HTERT RPE-1 (cell line): ENCODE results near the gene ATF5.

Source experiments
- in situ Hi-C: fragments of 300-500 bp; cut with MboI; formaldehyde crosslinking; loops from 4 replicates; pipeline ENCODE4 v1.14.3; 2020; ENCODE audit warnings: low sequenced_read_pairs

The ATF5 gene

DNA sequence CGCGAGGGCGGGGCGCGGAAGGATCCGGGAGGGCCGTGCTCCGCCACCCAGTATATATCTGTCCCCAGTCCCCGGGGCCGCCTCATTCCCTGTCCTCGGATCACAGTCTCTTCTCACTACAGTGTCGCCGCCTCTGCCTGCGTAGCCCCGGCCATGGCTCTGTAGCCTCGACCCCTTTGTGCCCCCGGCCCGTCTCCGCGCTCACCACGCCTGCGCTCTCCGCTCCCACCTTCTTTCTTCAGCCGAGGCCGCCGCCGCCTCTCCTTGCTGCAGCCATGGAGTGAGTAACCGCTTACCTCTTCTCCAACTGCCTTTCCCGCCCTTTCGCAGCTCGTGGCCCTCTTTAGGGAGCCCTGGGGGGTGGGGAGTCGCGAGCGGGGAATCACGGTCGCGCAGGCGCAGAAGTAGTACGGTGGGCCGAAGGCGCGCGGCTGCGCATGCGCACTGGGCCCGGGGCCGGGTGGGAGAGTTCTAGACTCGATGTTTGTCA, at the start of gene ATF5, which contains the start of gene NUP62:
ATF5 (plus strand) TSS at position 85 of the 490 bp plus-strand sequence. CDS start 1,646 bp downstream, outside the sequence.
NUP62 (minus strand) TSS at position 384 of the 490 bp plus-strand sequence. CDS start 19,697 bp downstream, outside the sequence.
- in situ Hi-C loops: no loop called here

DNA sequence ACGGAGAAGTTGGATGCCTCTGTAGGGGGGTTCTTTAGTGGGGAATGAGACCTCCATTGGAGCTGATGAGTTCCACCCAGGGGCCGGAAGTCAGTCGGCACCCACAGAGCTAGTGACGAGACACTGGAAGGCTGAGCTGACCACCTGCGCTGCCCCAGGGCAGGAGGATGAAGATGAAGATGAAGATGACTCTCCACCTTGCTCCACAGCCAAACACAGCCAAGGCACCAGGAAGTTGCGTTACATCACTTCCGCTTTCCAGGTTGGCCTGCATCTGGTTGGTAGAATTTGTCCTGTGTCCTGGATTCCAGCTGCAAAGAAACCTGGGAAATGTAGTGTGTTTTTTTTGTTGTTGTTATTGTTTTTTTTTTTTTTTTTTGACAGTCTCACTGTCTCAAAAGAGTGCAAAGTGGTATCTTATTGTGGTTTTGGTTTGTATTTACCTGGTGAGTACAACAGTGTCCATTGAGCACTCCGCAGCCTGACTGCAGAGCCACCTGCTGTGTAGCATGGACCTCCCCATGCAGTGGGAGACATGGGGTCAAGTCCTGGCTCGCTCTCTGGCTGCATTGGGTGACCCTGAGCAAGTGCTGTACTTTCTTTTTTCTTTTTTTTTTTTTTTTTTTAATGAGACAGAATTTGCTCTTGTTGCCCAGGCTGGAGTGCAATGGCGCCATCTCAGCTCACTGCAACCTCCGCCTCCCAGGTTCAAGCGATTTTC, 49.6 kb upstream of the ATF5 start:
- in situ Hi-C loops: no loop called here

- in situ Hi-C loops: no loop called here
These were observed 48.7 kb upstream of the ATF5 start for GRCh38 chr19:49880162-49880869.

DNA sequence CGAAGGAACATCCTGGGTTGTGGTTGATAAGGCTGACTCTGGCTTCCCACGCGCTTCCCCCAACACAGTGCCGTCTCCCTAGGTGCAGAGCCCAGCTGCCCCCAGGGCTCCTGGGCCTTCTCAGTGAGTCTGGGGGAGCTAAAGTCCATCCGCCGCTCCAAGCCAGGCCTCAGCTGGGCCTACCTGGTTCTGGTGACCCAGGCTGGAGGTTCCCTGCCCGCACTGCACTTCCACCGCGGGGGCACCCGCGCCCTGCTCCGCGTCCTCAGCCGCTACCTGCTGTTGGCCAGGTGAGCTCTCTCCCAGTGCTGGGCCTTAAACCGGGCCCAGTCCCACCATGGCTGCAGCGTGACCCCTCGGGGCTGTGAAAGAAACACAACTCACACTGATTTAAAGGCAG, 47.8 kb upstream of the ATF5 start:
- in situ Hi-C loops: no loop called here

- in situ Hi-C loops: no loop called here
These were observed 47.2 kb upstream of the ATF5 start for GRCh38 chr19:49881672-49882394.

DNA sequence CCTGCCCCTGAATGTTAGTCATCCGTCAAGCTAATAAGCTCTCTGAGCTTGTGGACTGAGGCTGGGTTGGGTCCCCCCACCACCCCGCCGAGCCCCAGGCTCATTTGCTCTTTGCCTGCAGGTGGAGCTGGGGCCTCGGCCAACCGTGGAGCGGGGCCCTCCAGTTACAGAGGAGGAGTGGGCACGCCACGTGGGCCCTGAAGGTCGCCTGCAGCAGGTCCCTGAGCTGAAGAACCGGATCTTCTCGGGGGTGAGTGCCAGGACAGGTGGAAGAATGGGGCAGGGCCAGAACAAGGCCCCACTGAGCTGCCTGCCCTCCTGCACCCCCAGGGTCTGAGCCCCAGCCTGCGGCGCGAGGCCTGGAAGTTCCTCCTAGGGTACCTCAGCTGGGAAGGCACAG, 46.4 kb upstream of the ATF5 start:
- in situ Hi-C loops: no loop called here

GRCh38 chr19:49883094-49883493, 45.9 kb upstream of the ATF5 start:
- in situ Hi-C loops: no loop called here

DNA sequence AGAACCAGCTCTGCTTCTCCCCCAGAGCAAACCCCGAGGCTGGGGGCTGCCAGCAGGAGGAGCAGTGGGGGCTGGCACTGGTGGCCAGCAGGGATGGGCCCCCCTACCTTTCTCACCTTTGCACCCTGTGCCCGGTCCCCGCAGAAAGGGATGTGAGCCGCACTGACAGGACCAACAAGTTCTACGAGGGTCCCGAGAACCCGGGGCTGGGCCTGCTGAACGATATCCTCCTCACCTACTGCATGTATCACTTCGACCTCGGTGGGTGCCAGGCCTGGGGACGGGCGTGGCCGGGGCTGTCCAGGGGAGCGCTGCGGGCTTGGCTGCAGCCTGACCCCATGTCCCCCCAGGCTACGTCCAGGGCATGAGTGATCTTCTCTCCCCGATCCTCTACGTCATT, 44.9 kb upstream of the ATF5 start:
- in situ Hi-C loops: no loop called here

DNA sequence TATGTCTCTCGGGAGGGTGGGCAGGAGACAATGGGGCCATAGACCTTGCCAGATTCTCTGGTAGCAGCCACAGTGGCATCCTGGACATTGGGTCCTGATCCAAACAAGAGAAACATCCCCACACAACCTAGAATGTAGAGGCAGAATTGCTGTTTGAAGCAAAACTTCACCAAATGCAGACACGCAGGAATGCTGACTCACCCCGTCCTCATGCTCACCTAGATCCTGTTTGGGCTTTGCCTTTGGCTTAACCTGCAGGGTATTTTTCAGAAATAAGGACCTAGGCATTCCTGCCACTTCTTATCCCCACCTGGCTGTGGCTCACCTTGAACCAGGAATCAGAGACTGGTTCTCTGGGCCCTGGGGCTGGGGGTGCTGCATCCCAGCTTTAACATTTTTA, 44.2 kb upstream of the ATF5 start:
- in situ Hi-C loops: no loop called here

GRCh38 chr19:49887037-49887664, 41.9 kb upstream of the ATF5 start:
- in situ Hi-C loops: no loop called here

- in situ Hi-C loops: no loop called here
These were observed 41.1 kb upstream of the ATF5 start for GRCh38 chr19:49887665-49888509.

DNA sequence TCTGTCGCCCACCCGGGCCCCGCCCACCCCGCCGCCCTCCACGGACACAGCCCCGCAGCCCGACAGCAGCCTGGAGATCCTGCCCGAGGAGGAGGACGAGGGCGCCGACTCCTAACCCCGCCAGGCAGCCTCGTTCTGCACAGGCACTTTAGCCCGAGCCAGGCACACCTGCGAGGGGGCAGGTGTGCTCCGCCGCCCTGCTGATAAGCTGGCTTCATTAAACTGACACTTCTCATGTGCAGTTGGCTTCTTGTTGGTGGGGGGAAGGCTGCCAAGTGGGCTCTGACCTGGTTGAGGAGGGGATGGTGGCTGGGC, 40.5 kb upstream of the ATF5 start:
- in situ Hi-C loops: no loop called here

DNA sequence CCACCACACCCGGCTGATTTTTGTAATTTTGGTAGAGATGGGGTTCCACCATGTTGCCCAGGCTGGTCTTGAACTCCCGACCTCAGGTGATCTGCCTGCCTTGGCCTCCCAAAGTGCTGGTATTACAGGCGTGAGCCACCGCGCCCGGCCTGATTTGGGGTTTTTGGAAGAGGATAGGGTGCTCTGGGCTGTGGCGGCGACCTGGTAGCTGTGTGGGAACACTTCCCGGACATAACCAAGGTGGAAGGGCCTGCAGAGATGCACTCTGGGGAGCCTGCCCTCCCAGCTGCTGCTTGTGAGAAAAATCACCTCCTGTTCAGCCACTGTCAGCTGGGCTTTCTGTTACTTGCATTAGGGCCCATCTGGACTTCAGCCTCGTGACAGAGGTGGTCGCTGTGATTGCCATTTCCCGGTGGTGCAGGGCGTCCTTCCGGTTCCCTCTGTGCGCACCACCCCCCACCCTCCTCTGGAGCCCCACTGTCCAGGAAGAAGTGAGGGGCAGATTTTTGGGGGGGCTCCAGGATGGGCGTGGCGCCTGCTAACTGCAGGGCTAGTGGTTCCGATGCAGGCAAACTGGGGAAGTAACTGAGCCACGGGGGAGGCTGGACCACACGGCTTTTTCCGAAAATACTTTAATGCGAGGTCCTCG, 39.8 kb upstream of the ATF5 start:
- in situ Hi-C loops: no loop called here

- in situ Hi-C loops: no loop called here
These were observed 39.2 kb upstream of the ATF5 start for GRCh38 chr19:49889687-49890348.

GRCh38 chr19:49890349-49891311, 38.4 kb upstream of the ATF5 start:
- in situ Hi-C loops: no loop called here

DNA sequence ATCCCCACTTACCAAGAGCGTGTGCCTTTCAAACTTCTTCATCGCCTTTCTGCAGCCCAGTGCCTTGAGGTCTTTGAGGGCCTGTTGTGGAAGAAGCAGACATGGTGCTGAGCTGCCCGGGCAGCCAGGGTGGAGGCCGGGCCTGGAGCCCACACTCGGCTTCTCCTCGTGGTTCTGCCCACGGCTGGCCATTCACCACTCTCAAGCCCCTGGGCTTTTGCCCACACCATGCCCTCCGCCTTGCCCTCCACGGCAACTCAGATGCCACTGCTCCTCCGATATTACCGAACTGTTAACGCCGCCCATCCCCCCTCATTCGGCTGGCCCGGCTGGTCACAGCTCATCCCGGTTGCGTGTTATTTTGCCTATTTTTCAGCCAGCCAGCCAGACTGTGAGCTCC, 37.6 kb upstream of the ATF5 start:
- in situ Hi-C loops: no loop called here

- in situ Hi-C loops: no loop called here
These were observed 36.3 kb upstream of the ATF5 start for GRCh38 chr19:49892716-49893115.

DNA sequence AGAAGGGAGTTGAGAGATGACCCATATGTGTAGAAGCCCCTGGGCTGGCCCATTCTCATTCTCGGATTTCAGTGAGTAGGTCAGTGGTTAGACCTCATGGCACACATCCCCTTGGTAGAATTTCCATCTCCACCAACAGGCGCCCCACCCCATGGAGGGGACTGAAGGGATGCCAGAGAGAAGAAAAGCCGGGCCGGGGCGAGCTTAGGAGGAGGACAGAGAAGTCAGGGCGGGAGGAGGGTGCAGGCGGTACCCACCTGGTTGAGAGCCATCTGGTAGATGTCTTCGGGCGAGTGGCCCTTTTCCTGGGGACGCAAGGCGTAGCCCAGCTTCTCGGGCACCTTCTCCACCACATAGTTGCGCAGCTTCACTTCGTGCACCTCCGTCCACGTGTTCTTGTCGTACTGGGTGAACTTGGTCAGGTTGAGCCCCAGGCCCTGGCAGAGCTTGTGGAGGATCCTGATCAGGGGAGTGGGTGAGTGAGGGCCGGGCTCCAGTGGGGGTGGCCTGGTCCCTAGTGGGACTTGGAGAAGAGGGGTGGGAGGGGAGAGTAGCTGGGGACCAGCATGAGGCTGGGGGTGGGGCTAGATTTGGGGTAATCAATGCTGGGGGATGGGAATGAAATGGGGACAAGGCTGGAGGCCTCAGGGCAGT, 34.9 kb upstream of the ATF5 start:
- in situ Hi-C loops: no loop called here
